ENCODE data around the gene TTC9C.
A peak's percentile ranks its signal among the peaks of the same experiment; 100 is the strongest.

The TTC9C gene

GRCh38 chr11:62728171-62728988 is at the start of gene TTC9C:
Gene TTC9C, plus strand, starts transcription at chr11:62728486. Its CDS starts 363 bp downstream, at chr11:62728849.
- TF ChIP-seq GATA3 (IDR thresholded peaks at IDR 0.05; ENCODE audit: low read depth, low read length): no peak

GRCh38 chr11:62678770-62679696 is 49.3 kb upstream of the TTC9C start, which contains the start of gene UBXN1:
Gene UBXN1, minus strand, starts transcription at chr11:62679073. Its CDS starts 150 bp downstream, at chr11:62678923.
- TF ChIP-seq GATA3 (IDR thresholded peaks at IDR 0.05; ENCODE audit: low read depth, low read length) (no peak), GATA2 (IDR thresholded peaks at IDR 0.05; ENCODE audit: low read depth, low read length) (no peak)

- TF ChIP-seq GATA3 (IDR thresholded peaks at IDR 0.05; ENCODE audit: low read depth, low read length): no peak
- no peak for TF ChIP-seq GATA2 (IDR thresholded peaks at IDR 0.05; ENCODE audit: low read depth, low read length)
These were observed 47.5 kb upstream of the TTC9C start for GRCh38 chr11:62680825-62681240.

- TF ChIP-seq GATA3 (IDR thresholded peaks at IDR 0.05; ENCODE audit: low read depth, low read length): no peak
- TF ChIP-seq GATA2 (IDR thresholded peaks at IDR 0.05; ENCODE audit: low read depth, low read length): no peak
These were observed 45.8 kb upstream of the TTC9C start for GRCh38 chr11:62682518-62682917.

- TF ChIP-seq GATA3 (IDR thresholded peaks at IDR 0.05; ENCODE audit: low read depth, low read length) (no peak), GATA2 (IDR thresholded peaks at IDR 0.05; ENCODE audit: low read depth, low read length) (no peak)
These were observed 40.5 kb upstream of the TTC9C start for GRCh38 chr11:62687508-62688396.

- no peak for TF ChIP-seq GATA2 (IDR thresholded peaks at IDR 0.05; ENCODE audit: low read depth, low read length)
- no peak for TF ChIP-seq GATA3 (IDR thresholded peaks at IDR 0.05; ENCODE audit: low read depth, low read length)
These were observed 39.8 kb upstream of the TTC9C start for GRCh38 chr11:62688491-62688890.

- TF ChIP-seq GATA2 (IDR thresholded peaks at IDR 0.05; ENCODE audit: low read depth, low read length) (no peak), GATA3 (IDR thresholded peaks at IDR 0.05; ENCODE audit: low read depth, low read length) (no peak)
These were observed 38.7 kb upstream of the TTC9C start, which contains the start of gene LRRN4CL for GRCh38 chr11:62689421-62690183. Gene LRRN4CL, minus strand, starts transcription at chr11:62689530. Its CDS starts 1,022 bp downstream, at chr11:62688508.

GRCh38 chr11:62694455-62695167 is 33.7 kb upstream of the TTC9C start:
- TF ChIP-seq GATA3 (IDR thresholded peaks at IDR 0.05; ENCODE audit: low read depth, low read length) (no peak), GATA2 (IDR thresholded peaks at IDR 0.05; ENCODE audit: low read depth, low read length) (no peak)

GRCh38 chr11:62702246-62702645 is 26.0 kb upstream of the TTC9C start:
- no peak for TF ChIP-seq GATA2 (IDR thresholded peaks at IDR 0.05; ENCODE audit: low read depth, low read length)
- no peak for TF ChIP-seq GATA3 (IDR thresholded peaks at IDR 0.05; ENCODE audit: low read depth, low read length)

- TF ChIP-seq GATA2 (IDR thresholded peaks at IDR 0.05; ENCODE audit: low read depth, low read length) (no peak), GATA3 (IDR thresholded peaks at IDR 0.05; ENCODE audit: low read depth, low read length) (no peak)
These were observed 22.9 kb upstream of the TTC9C start for GRCh38 chr11:62705413-62705812.

- peak; percentile 90 for TF ChIP-seq GATA2 (IDR thresholded peaks at IDR 0.05; ENCODE audit: low read depth, low read length)
- no peak; the same call in 1 of the 2 replicates for TF ChIP-seq GATA3 (IDR thresholded peaks at IDR 0.05; ENCODE audit: low read depth, low read length)
These were observed 22.1 kb upstream of the TTC9C start for GRCh38 chr11:62705880-62706849.

Measured in SH-SY5Y (cell line).